MG63 (cell line): Measurements from ENCODE around the gene TBXAS1. TPM values are rescaled to one million over a fixed set of nuclear protein-coding genes. Genes with fewer than 3 reads are reported as not detected.

ENCODE experiments used
- DNase-seq: peaks from one replicate; pipeline ENCODE4 v3.0.0-alpha.2; 2020
- H3K27me3 ChIP-seq: fragments of 250-450 bp; sonication (Bioruptor Pico); 2 replicates; pipeline ENCODE4 v1.5.1; 2020; ENCODE audit warnings: mild to moderate bottlenecking, moderate library complexity
- H3K36me3 ChIP-seq: fragments of 250-450 bp; sonication (Bioruptor Pico); 2 replicates; pipeline ENCODE4 v1.5.1; 2020; ENCODE audit warnings: mild to moderate bottlenecking, moderate library complexity
- H3K4me3 ChIP-seq: fragments of 250-450 bp; sonication (Bioruptor Pico); 2 replicates; pipeline ENCODE4 v1.5.1; 2020; ENCODE audit warnings: mild to moderate bottlenecking, moderate library complexity
- H3K9me3 ChIP-seq: fragments of 250-450 bp; sonication (Bioruptor Pico); 2 replicates; pipeline ENCODE4 v1.5.1; 2020; ENCODE audit warnings: mild to moderate bottlenecking, moderate library complexity
- total RNA-seq: library from RNA; depleted of rRNA; stranded (reverse); fragments of >200 nt; shearing (Covaris generic); gene quantifications from 2 replicates; pipeline ENCODE4 v1.2.3, GENCODE V29; 2014; ENCODE audit warnings: low replicate concordance

TBXAS1 gene
- total RNA-seq, 1 experiment from 2014 or later: 0.56 TPM

DNA sequence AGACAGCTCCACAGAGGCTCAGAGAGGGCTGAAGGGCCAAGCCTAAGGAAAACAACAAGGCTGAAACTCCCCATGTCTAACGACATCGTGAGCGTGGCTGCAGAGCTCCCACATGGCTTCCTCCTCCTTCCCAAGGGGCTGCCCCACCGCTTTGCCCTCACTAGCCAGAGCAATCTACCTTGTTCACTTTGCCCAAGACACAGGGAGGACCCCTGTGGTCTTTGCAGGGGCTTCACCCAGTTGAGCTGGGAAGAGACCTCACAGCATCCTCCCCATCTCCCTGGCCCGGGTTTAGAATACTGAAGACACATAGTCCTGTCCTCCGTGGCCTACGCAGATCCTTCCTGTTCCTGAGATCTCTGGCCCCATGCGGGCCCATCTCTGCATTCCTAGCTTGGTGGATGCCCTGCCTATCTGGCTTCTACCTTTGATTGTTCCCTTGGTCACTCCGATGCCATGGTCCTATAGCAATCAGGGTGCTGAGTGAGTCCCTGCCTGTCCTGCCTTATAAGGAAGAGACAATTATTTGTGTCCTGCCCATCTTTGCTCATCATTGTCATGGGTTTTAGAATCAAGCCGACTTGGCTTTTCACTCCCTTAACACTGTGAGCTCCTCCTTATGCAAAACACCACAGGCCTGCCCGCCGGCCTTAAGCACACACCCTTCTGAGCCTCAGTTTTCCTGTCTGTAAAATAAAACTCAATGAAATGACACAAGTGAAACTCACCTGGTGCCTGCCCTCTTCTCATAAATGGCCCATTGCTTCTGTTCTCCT is 160.5 kb downstream of the TBXAS1 start:
- Histone ChIP-seq H3K36me3 (no peaks in the 10 kb centered on the region), H3K4me3 (no peak overlapping the region), H3K27me3 (no peaks in the 10 kb centered on the region), H3K9me3 (no peaks in the 10 kb centered on the region)
- no peak for DNase-seq

DNA sequence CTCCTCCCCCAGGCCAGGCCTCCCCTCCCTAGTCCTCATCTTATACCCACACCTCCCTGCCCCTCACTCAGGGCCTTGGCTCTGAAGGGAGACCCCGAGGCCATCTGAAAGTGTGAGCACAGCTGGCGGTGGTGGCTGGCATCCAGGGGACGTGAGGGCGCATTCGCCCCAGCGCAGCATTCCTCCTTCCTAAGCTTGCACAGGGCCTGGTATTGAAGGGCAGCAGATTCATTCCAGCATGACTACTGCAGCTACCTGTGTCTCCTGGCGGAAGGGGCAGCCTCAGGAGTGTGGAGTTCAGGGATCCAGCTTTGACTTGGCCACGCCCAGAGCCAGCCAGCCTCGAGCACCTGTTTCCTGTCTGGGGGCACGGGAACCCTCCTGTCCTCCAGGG is 161.1 kb downstream of the TBXAS1 start:
- H3K27me3 ChIP-seq: no peaks in the 10 kb centered on the region
- no peaks in the 10 kb centered on the region for H3K36me3 ChIP-seq
- H3K9me3 ChIP-seq: no peaks in the 10 kb centered on the region
- no peak overlapping the region for H3K4me3 ChIP-seq
- DNase-seq: no peak

DNA sequence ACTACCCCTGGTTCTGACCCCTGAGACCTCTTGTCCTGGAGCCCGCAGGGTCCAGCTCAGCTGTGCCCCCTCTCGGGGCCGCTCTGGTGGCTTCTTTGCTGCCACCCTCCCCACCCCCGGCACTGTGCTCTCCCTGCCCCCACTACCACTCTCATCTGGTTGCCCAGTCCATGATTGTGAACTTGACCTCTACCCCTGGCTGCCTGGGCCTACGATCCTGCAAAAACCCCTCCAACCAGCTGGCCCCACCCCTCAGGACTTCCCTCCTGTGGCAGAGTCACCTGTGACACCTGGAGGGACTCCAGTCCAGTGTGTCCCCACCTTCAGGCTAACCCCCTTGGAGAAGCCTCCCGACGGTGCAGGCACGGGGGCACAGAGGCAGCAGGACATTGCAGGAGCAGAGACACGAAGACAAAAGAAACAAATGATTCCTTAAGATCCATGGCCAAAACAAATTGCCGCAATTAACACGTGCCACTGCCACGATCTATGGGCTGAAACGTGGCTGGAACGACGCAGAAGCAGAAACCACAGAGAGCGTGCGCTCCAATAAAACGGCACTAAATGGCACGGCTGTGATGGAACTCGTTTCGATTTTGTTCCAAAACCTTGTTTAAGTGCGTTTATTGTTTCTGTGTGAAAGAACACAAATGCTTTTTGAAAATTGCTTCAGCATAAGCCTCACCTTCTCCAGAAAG is 161.7 kb downstream of the TBXAS1 start:
- Histone ChIP-seq H3K27me3 (no peaks in the 10 kb centered on the region), H3K36me3 (no peaks in the 10 kb centered on the region), H3K4me3 (no peak overlapping the region), H3K9me3 (no peaks in the 10 kb centered on the region)
- DNase-seq: no peak

DNA sequence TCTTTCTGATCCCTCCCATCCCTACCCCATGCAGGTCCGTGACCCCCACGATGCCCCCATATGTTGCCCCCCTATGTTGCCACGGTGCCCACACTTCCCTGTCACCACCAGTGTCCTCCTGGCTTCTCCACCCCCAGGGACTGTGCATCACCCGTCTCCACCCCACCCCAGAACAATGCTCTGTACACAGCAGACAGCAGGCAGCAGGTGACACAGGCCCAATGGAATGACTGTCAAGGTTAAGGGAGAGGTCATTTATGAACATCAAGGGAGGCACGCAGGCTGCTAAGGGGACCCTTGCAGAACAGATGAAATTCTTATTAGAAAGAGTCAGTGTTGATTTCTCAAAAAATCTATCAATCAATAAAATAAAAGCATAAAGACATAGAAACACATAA is 162.2 kb downstream of the TBXAS1 start:
- Histone ChIP-seq H3K9me3 (no peaks in the 10 kb centered on the region), H3K4me3 (no peak overlapping the region), H3K36me3 (no peaks in the 10 kb centered on the region), H3K27me3 (no peaks in the 10 kb centered on the region)
- no peak for DNase-seq

DNA sequence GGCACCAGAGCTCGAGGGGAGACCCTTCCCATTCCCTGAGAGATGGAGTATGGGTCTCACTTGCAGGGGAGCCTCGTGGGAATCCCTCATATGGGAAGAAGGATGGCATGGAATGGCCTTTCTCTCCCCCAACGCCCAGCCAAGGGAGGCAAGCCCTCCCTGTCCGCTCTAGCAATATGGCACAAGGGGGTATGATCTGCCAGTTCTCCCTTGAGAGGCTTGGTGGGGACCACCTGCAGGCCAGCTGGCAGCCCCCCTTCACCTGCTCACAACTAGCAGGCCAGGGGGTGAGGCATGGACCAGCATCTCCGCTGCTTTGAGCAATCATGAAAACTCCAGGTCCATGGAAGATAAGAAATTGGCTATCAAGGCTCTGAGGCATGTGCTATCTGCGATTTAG is 162.8 kb downstream of the TBXAS1 start:
- DNase-seq: no peak
- no peak overlapping the region for H3K4me3 ChIP-seq
- no peaks in the 10 kb centered on the region for H3K9me3 ChIP-seq
- H3K27me3 ChIP-seq: no peaks in the 10 kb centered on the region
- H3K36me3 ChIP-seq: no peaks in the 10 kb centered on the region

DNA sequence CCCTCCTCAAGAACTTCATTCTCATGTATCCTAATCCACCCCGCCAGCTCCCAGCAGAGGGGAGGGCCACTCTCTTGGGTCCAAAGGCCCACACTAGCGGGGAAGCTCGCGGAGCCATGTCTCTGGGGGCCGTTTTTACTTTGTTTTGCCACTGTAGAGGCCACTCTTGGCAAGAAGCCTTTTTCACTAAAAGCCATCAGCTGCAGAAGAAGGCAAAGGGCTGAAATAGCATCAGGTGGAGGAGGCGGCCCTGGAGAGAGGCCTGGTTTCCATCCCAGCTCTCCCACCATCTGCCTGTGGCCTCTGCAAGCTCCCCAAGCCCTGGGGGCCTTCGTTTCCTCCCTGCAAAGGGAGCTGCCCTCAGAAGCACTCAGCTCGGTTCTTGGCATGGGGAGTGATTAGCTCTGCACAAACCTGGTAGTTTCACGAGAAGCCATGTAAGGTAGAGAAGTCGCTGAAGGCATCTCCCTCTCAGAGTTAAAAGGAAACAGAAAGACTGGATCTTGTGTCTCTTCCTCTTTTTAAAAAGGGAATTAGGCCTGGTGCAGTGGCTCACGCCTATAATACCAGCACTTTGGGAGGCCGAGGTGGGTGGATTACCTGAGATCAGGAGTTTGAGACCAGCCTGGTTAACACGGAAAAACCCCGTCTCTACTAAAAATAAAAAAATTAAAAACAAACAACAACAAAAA is 163.4 kb downstream of the TBXAS1 start:
- Histone ChIP-seq H3K9me3 (no peaks in the 10 kb centered on the region), H3K27me3 (no peaks in the 10 kb centered on the region), H3K36me3 (no peaks in the 10 kb centered on the region), H3K4me3 (no peak overlapping the region)
- no peak for DNase-seq

DNA sequence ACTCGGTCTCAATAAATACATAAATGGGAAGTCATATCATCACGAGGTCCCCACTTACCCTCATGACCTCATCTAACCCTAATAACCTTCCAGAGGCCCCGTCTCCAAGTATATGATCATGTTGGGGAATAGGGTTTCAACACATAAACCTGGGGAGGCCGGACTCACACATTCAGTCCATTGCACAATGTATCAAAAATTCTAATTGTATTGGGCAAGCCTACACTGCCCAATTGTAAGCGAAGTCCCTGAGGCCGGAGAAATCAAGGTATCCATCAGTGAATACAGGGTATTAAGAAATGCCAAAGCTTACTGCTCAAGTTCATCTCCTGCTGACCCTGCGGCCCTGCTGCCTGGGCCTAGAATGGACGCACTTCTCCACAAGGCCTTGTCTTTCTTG is 164.1 kb downstream of the TBXAS1 start:
- Histone ChIP-seq H3K27me3 (no peaks in the 10 kb centered on the region), H3K9me3 (no peaks in the 10 kb centered on the region), H3K36me3 (no peaks in the 10 kb centered on the region), H3K4me3 (no peak overlapping the region)
- DNase-seq: no peak

DNA sequence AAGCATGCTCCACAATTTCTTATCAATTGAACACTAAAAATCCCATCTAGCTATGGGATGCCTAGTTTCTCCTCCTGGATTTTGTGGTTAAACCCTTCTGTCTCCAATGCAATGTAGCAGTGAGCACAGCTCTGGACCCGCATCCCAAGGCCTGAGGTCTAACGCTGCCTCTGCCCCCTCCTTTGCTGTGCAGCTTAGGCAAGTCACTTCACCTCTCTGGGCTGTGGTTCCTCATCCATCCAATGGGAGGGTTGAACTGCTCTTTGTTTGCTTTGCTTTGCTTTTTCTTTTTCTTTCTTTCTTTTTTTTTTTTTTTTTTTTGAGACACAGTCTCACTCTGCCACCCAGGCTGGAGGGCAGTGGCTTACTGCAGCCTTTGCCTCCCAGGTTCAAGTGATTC is 164.5 kb downstream of the TBXAS1 start:
- no peaks in the 10 kb centered on the region for H3K36me3 ChIP-seq
- DNase-seq: no peak
- no peak overlapping the region for H3K4me3 ChIP-seq
- no peaks in the 10 kb centered on the region for H3K27me3 ChIP-seq
- no peaks in the 10 kb centered on the region for H3K9me3 ChIP-seq

DNA sequence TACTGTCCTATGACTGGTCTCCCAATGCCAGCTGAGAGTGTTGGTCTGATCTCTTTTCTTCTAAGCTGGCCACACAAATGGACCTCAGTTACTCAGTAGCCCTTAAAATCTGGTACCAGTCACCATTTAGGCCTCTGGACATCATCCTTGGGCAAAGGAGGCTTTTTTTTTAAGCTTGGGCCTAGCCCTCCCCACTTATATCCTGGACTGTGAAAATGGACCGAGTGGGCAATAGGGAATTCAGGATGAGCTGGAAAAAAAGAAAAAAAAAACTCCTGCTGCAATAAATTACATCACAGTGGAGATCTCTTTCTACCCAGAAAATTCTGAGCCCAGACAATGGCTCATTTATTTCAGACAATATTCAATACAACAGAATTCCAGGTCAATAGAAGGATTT is 165.3 kb downstream of the TBXAS1 start:
- Histone ChIP-seq H3K36me3 (no peaks in the 10 kb centered on the region), H3K27me3 (no peaks in the 10 kb centered on the region), H3K9me3 (no peaks in the 10 kb centered on the region), H3K4me3 (no peak overlapping the region)
- DNase-seq: no peak

DNA sequence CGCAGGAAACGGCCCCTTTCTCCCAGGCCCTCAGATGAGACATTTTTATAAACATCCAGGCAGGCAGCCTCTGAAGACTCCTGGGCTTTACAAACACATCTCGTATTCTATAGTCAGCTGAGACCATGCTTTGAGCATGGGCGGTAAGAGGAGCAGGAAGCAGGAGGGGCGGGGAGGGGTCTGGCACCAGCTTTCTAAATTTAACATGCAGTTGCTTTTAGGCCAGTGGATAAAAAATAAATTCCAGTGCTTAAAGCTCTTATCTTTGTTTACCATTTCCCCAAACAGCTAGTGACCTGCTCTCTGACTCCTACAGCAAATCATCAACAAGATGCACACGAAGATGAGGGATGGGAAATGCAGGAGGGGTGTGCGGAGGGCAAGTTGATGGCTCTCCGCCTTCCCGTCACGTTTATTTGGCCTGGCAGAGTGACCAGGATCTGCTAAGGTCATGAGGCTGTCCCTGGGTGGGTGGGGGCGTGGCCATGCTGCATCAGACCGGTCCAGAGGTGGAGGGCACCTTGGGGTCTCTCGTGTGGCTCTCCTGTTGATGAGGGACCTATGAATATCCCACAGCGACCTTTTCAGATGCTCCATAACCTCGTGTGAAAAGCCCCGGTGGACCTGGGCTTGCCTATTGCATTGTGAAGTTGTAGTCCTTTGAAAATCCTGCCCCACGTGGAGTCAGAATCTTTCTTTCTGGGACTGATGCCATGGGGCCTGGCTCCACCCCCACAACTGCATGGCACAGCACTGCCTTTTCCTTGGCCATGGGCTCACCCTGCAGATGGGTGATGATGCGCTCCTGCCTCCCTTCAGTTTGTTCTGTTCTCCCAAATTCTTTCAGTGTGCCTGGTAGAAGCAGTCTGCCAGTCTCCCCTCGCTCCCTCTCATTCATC is 166.2 kb downstream of the TBXAS1 start:
- no peak overlapping the region for H3K4me3 ChIP-seq
- DNase-seq: peak; percentile 72
- H3K36me3 ChIP-seq: no peaks in the 10 kb centered on the region
- no peaks in the 10 kb centered on the region for H3K9me3 ChIP-seq
- no peaks in the 10 kb centered on the region for H3K27me3 ChIP-seq

DNA sequence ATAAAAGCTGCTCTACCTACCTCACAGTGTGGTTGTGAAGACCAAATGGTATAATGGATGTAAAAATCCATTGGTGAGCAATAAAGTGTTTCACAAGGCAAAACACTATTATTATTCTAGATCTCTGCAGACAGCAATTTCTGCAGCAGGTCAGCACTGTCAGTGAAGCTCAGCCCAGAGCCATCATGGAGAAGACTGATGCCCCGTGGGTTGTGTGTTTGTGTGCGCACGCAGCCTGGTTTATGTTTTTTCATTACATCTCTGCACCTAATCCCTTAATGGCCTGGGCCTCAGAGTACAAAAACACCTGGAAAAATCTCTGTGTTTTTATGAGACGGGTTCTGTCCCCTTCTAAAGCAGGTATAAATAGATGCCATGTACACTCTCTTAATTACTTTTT is 169.5 kb downstream of the TBXAS1 start:
- H3K9me3 ChIP-seq: no peaks in the 10 kb centered on the region
- no peaks in the 10 kb centered on the region for H3K27me3 ChIP-seq
- no peaks in the 10 kb centered on the region for H3K36me3 ChIP-seq
- DNase-seq: no peak
- H3K4me3 ChIP-seq: no peak overlapping the region

DNA sequence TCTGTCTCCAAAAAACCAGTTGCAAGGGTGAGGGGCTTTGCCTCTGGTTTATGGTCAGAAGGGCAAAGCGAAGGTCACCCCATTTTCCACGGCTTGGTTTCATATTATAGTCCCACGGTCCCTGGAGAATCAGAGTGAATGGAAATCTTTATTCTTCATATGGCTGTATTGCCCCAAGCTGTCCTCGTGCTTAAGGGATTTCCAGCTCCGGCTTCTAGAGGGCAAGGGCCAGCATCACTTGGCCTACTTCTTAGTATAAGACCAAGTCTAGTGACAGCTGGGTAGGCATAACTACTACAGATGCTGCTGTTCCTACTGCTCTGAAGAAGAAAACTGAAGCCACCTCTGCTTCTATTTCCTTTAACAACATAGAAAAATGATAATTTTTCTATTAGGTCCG is 170.5 kb downstream of the TBXAS1 start:
- Histone ChIP-seq H3K36me3 (no peaks in the 10 kb centered on the region), H3K4me3 (no peak overlapping the region), H3K9me3 (no peaks in the 10 kb centered on the region), H3K27me3 (no peaks in the 10 kb centered on the region)
- DNase-seq: no peak

DNA sequence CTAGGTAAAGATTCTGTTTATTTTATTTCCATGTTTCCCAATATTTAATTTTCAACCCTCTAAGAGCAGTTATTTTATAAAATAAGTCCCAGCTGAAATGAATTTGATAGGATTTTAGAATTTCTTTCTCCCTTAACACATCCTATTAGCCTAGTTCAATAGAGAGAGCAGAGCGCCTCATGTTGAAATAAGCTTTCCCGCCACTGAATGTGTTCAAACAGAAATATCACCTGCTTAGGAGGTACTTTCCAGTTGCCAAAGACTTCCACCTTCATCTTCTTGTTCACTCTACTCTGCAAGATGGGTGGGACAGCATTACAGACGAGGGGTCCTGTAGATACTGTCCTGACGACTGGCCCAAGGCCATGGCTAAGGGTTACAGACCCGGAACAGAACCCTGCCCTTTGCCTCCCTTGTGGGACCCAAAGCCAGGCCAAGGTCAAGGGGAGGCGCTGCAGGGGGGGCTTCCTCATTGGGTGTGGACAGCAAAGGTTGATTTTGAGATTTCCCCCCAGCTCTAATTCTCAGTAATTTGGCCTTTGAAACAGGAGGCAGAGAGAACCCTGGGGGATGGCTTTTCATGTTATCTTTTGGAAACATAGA is 171.7 kb downstream of the TBXAS1 start:
- Histone ChIP-seq H3K36me3 (no peaks in the 10 kb centered on the region), H3K27me3 (no peaks in the 10 kb centered on the region), H3K4me3 (no peak overlapping the region), H3K9me3 (no peaks in the 10 kb centered on the region)
- DNase-seq: no peak

DNA sequence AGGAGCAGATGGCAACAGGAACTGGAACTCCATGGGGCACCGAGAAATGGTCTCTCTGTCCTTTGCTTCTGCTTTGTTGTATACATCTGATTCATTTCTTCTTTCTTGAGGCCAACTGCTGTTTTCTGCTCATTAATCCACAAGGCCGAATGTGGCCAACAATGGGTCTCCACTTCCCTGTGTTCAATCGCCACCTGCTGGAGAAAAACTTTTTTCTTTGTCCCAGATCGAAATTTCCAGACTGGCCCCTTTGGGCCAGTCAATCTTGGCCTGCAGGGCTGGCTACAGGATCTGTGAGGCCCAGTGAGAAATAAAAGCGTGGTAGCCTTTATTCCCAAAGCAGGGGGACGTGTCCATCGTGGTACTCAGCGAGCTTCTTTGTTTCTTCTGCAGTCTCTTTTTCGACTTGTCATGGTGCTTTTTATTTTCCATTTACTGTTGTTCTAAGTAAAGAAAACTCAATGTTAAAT is 174.9 kb downstream of the TBXAS1 start:
- H3K36me3 ChIP-seq: no peaks in the 10 kb centered on the region
- H3K4me3 ChIP-seq: no peak overlapping the region
- H3K9me3 ChIP-seq: no peaks in the 10 kb centered on the region
- peak; percentile 33 for DNase-seq
- no peaks in the 10 kb centered on the region for H3K27me3 ChIP-seq

DNA sequence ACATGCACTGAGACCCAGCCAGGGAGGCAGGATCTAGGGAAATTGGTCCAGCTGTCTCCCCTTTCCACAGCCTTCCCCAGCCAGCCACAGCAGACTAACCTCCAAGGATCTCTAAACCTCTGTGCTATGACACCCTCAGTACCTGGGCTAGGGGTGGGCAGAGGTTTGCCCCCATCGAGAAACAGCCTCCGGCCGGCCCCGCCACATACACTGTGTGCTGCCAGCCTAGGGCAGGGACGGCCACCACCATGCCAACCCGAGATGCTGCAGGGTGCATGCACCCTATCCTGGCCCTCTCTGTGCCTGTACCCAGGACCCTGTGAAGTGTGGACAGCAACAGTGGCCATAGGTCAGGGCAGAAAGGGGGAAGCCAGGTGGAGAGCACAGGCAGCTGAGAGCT is 175.6 kb downstream of the TBXAS1 start:
- H3K4me3 ChIP-seq: no peak overlapping the region

DNA sequence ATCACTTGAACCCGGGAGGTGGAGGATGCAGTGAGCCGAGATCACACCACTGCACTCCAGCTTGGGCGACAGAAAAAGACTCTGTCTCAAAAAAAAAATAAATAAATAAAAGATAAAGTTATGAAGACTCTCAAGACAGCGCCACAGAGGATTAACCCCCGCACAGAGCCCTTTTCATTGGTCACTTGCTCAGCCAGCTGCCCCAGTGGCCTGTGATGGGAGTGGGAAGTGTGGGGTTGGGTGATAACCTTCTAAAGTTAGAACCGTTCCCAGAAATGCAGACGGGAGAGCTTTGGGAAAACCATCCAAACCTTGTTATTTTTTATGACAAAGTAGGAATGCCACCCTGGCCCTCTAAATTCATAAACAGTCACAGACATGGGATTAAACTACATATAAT is 176.3 kb downstream of the TBXAS1 start:
- no peak for DNase-seq
- H3K9me3 ChIP-seq: no peaks in the 10 kb centered on the region
- no peaks in the 10 kb centered on the region for H3K36me3 ChIP-seq
- H3K27me3 ChIP-seq: no peaks in the 10 kb centered on the region
- H3K4me3 ChIP-seq: no peak overlapping the region

More for the DNA sequence above, 175.6 kb downstream of the TBXAS1 start:
- Histone ChIP-seq H3K36me3 (no peaks in the 10 kb centered on the region), H3K9me3 (no peaks in the 10 kb centered on the region), H3K27me3 (no peaks in the 10 kb centered on the region)
- DNase-seq: no peak
